ENCODE data around the gene PYGB.

PYGB gene

DNA sequence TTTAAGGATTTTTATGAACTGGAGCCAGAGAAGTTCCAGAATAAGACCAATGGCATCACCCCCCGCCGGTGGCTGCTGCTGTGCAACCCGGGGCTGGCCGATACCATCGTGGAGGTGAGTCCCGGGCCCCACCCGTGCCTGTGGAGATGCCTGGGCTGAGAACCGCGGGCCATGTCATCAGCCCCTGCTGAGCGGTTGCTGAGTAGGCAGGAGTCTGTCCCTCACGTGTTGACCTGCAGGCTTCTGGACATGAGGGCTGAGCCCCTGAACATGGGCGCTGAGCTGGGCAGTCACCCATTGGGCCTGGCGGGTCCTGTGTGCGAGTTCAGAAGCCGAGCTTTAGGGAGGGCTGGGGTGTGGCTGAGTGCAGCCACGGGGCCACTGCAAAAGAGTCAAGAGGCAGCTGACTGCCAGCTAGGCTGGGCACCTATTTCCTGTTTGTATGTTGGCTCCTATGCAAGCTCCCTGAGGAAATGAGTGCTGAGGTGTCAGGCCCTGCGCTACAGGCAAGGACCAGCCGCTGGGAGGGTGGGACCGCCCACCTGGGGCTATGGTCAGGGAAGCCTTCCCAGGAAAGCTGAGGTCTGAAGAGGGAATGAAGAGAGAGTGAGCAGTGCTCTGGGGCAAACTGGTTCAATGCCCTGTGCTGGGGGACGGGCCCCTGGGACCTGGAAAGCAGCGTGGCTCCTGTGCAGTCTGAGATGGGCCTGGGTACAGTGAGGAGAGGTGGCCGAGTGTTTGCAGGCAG lies 34.3 kb downstream of the PYGB start:
- no peak for ATAC-seq
- TF ChIP-seq ZNF565 (CRISPR knock-in tag; conservative IDR thresholded peaks at IDR 0.05; ENCODE audit: low read depth), result no peak

GRCh38 chr20:25282796-25283195 lies 34.9 kb downstream of the PYGB start:
- no peak for ATAC-seq

DNA sequence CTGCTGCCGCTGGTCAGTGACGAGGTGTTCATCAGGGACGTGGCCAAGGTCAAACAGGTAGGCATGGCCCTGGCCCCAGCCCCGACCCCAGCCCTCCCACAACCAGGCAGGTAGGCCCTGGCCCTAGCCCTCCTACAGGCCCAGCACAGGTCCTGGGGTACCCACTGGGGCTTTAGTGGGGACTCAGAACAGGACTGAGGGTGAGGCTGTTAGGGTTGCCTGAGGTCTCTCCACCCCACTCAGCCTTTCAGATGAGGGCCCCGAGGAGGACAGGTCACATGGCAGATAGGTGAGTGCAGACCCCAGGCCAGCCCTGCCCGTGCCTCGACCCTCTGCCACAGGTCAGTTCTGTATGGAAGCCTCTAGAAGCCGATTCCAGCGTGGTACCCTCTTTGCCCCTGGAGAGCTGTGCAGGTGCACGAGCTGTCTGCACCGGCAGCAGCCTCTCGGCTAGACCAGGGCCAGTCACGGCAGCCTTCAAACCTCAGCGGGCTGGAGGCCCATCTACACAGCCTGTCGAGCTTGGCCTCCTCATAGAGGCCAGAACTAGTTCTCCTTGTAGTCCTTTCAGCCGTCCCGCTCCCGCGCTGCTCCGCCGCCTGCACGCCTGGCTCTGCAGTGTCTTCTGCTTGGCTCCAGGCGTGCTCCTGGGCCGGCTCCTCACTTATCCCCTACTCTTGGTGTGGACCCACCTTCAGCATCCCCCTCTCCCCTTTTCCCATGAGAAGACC lies 35.5 kb downstream of the PYGB start:
- ATAC-seq, result no peak
- TF ChIP-seq, protein P1, sequence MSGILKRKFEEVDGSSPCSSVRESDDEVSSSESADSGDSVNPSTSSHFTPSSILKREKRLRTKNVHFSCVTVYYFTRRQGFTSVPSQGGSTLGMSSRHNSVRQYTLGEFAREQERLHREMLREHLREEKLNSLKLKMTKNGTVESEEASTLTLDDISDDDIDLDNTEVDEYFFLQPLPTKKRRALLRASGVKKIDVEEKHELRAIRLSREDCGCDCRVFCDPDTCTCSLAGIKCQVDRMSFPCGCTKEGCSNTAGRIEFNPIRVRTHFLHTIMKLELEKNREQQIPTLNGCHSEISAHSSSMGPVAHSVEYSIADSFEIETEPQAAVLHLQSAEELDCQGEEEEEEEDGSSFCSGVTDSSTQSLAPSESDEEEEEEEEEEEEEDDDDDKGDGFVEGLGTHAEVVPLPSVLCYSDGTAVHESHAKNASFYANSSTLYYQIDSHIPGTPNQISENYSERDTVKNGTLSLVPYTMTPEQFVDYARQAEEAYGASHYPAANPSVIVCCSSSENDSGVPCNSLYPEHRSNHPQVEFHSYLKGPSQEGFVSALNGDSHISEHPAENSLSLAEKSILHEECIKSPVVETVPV (CRISPR knock-in tag; IDR thresholded peaks at IDR 0.05), result no peak
- no peak for TF ChIP-seq ZFP30 (CRISPR knock-in tag; IDR thresholded peaks at IDR 0.05)
- no peak for TF ChIP-seq BACH2 (CRISPR knock-in tag; IDR thresholded peaks at IDR 0.05; ENCODE audit: borderline replicate concordance)
- TF ChIP-seq ESRRG (CRISPR knock-in tag; IDR thresholded peaks at IDR 0.05), result no peak

More at GRCh38 chr20:25282796-25283195, 34.9 kb downstream of the PYGB start:
- TF ChIP-seq PPARA (CRISPR knock-in tag; IDR thresholded peaks at IDR 0.05; ENCODE audit: borderline replicate concordance) (no peak), ISL1 (CRISPR knock-in tag; IDR thresholded peaks at IDR 0.05) (no peak), ZNF8 (CRISPR knock-in tag; IDR thresholded peaks at IDR 0.05) (no peak), TSHZ2 (CRISPR knock-in tag; IDR thresholded peaks at IDR 0.05) (no peak), BACH2 (CRISPR knock-in tag; IDR thresholded peaks at IDR 0.05; ENCODE audit: borderline replicate concordance) (no peak), GLIS3 (CRISPR knock-in tag; IDR thresholded peaks at IDR 0.05) (no peak), ZFP3 (CRISPR knock-in tag; IDR thresholded peaks at IDR 0.05) (no peak), SNAI2 (CRISPR knock-in tag; IDR thresholded peaks at IDR 0.05) (no peak), ARNTL (CRISPR knock-in tag; IDR thresholded peaks at IDR 0.05; ENCODE audit: borderline replicate concordance, low read depth) (no peak), ESRRG (CRISPR knock-in tag; IDR thresholded peaks at IDR 0.05) (no peak), ZNF565 (CRISPR knock-in tag; conservative IDR thresholded peaks at IDR 0.05; ENCODE audit: low read depth) (no peak), OSR1 (CRISPR knock-in tag; IDR thresholded peaks at IDR 0.05) (no peak), ZC3H10 (CRISPR knock-in tag; IDR thresholded peaks at IDR 0.05) (no peak), ZFP30 (CRISPR knock-in tag; IDR thresholded peaks at IDR 0.05) (no peak), RARB (CRISPR knock-in tag; IDR thresholded peaks at IDR 0.05) (no peak)
- TF ChIP-seq, protein P2, sequence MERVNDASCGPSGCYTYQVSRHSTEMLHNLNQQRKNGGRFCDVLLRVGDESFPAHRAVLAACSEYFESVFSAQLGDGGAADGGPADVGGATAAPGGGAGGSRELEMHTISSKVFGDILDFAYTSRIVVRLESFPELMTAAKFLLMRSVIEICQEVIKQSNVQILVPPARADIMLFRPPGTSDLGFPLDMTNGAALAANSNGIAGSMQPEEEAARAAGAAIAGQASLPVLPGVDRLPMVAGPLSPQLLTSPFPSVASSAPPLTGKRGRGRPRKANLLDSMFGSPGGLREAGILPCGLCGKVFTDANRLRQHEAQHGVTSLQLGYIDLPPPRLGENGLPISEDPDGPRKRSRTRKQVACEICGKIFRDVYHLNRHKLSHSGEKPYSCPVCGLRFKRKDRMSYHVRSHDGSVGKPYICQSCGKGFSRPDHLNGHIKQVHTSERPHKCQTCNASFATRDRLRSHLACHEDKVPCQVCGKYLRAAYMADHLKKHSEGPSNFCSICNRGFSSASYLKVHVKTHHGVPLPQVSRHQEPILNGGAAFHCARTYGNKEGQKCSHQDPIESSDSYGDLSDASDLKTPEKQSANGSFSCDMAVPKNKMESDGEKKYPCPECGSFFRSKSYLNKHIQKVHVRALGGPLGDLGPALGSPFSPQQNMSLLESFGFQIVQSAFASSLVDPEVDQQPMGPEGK (CRISPR knock-in tag; IDR thresholded peaks at IDR 0.05; ENCODE audit: borderline replicate concordance), result no peak

GRCh38 chr20:25284131-25284601 lies 36.3 kb downstream of the PYGB start:
- TF ChIP-seq ZNF70 (CRISPR knock-in tag; IDR thresholded peaks at IDR 0.05), result no peak
- ATAC-seq, result no peak

- TF ChIP-seq ZNF8 (CRISPR knock-in tag; IDR thresholded peaks at IDR 0.05), result no peak
- no peak for TF ChIP-seq TOX (CRISPR knock-in tag; IDR thresholded peaks at IDR 0.05; ENCODE audit: borderline replicate concordance)
- TF ChIP-seq, protein P3, sequence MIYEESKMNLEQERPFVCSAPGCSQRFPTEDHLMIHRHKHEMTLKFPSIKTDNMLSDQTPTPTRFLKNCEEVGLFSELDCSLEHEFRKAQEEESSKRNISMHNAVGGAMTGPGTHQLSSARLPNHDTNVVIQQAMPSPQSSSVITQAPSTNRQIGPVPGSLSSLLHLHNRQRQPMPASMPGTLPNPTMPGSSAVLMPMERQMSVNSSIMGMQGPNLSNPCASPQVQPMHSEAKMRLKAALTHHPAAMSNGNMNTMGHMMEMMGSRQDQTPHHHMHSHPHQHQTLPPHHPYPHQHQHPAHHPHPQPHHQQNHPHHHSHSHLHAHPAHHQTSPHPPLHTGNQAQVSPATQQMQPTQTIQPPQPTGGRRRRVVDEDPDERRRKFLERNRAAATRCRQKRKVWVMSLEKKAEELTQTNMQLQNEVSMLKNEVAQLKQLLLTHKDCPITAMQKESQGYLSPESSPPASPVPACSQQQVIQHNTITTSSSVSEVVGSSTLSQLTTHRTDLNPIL (CRISPR knock-in tag; IDR thresholded peaks at IDR 0.05; ENCODE audit: low read depth), result no peak
- TF ChIP-seq, protein P2 (CRISPR knock-in tag; IDR thresholded peaks at IDR 0.05; ENCODE audit: borderline replicate concordance), result no peak
- TF ChIP-seq, protein P4, sequence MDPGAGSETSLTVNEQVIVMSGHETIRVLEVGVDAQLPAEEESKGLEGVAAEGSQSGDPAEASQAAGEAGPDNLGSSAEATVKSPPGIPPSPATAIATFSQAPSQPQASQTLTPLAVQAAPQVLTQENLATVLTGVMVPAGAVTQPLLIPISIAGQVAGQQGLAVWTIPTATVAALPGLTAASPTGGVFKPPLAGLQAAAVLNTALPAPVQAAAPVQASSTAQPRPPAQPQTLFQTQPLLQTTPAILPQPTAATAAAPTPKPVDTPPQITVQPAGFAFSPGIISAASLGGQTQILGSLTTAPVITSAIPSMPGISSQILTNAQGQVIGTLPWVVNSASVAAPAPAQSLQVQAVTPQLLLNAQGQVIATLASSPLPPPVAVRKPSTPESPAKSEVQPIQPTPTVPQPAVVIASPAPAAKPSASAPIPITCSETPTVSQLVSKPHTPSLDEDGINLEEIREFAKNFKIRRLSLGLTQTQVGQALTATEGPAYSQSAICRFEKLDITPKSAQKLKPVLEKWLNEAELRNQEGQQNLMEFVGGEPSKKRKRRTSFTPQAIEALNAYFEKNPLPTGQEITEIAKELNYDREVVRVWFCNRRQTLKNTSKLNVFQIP (CRISPR knock-in tag; IDR thresholded peaks at IDR 0.05; ENCODE audit: borderline replicate concordance, low read depth), result no peak
- TF ChIP-seq OSR1 (CRISPR knock-in tag; IDR thresholded peaks at IDR 0.05), result no peak
- no peak for TF ChIP-seq SNAI2 (CRISPR knock-in tag; IDR thresholded peaks at IDR 0.05)
- TF ChIP-seq ZFP3 (CRISPR knock-in tag; IDR thresholded peaks at IDR 0.05), result no peak
- TF ChIP-seq ARNTL (CRISPR knock-in tag; IDR thresholded peaks at IDR 0.05; ENCODE audit: borderline replicate concordance, low read depth), result no peak
- no peak for TF ChIP-seq RARB (CRISPR knock-in tag; IDR thresholded peaks at IDR 0.05)
- no peak for TF ChIP-seq PPARA (CRISPR knock-in tag; IDR thresholded peaks at IDR 0.05; ENCODE audit: borderline replicate concordance)
Measured at GRCh38 chr20:25285091-25285647, 37.3 kb downstream of the PYGB start.

More at GRCh38 chr20:25285091-25285647, 37.3 kb downstream of the PYGB start:
- ATAC-seq, result no peak
